ENCODE measurements around the gene RNF6.
A peak's percentile ranks its signal among the peaks of the same experiment; 100 is the strongest.

RNF6 gene

DNA sequence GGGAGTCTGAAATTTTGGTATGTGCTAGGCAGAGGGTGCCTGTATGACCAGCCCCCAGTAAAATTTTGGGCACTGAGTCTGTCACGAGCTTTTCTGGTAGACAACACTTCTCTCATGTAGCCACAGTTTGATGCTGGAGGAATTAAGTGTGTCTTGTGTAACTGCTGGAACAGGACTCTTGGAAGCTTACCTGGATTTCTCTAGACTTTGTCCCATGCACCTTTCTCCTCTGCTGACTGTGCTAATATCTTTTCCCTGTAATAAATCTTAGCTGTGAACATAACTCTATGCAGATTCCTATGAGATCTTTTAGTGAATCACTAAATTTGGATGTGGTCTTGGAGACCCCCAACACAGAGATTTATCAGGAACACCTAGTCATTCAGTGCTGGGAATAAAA, 13.8 kb downstream of the RNF6 start:
- H3K4me3 ChIP-seq (ENCODE audit: low read depth, low read length): no peak overlapping the region
- H3K36me3 ChIP-seq: peaks cover 4% of the 10 kb centered on the region; the same call in 1 of the 2 replicates
- no peak for DNase-seq
- H3K9me3 ChIP-seq: no peaks in the 10 kb centered on the region
- H3K27me3 ChIP-seq: no peaks in the 10 kb centered on the region
- no peak for TF ChIP-seq CTCF (IDR thresholded peaks at IDR 0.05; ENCODE audit: low read depth, low read length)
- no peaks in the 10 kb centered on the region for H3K4me1 ChIP-seq

DNA sequence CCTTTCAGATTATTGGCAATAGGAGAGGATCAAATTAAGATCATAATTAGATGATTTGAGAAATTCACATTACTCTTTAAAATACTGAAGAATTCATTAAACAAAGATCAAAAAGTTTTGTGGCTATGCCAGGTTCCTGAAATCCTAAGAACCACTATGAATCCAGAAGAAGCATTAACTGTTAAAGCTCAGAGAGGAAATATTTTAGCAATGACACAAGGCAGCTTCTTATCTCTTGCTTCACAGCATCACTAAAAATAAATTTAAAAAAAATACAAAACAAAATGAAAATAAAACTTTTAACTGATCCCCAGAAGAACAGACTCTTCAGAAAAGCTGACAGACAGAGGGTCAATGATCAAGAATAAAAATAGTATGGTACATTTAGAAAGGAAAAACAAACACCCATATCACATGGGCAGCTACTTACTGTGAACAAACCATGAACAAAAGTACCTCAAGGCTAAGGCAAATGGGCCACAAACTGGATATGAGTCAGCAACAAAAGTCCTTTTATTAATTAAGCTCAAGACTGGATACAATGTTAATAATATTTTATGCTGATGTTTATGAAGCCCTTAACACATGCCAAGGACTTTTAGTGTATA, 19.6 kb downstream of the RNF6 start:
- Histone ChIP-seq H3K4me3 (ENCODE audit: low read depth, low read length) (no peak overlapping the region), H3K27me3 (no peaks in the 10 kb centered on the region), H3K4me1 (no peaks in the 10 kb centered on the region), H3K36me3 (no peaks in the 10 kb centered on the region), H3K9me3 (no peaks in the 10 kb centered on the region)
- DNase-seq: no peak
- TF ChIP-seq CTCF (IDR thresholded peaks at IDR 0.05; ENCODE audit: low read depth, low read length): no peak

- no peak for DNase-seq
- Histone ChIP-seq H3K4me1 (no peaks in the 10 kb centered on the region), H3K9me3 (no peaks in the 10 kb centered on the region), H3K4me3 (ENCODE audit: low read depth, low read length) (no peak overlapping the region), H3K27me3 (no peaks in the 10 kb centered on the region), H3K36me3 (no peaks in the 10 kb centered on the region)
- TF ChIP-seq CTCF (IDR thresholded peaks at IDR 0.05; ENCODE audit: low read depth, low read length): no peak
These were observed 21.3 kb downstream of the RNF6 start for GRCh38 chr13:26200811-26201210.

DNA sequence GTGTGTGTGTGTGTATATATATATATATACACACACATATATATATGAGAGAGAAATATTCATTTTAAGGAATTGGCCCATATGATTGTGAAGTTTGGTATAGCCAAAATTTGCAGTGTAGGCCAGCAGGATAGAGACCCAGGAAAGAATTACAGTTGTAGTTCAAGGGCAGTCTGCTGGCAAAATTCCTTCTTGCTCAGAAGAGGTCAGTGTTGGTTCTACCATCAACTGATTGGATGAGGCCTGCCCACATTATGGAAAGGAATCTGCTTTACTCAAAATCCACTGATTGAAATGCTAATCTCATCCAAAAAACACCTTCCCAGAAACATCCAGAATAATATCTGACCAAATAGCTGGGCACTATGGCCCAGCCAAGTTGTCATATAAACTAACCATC, 24.0 kb downstream of the RNF6 start:
- no peak for TF ChIP-seq CTCF (IDR thresholded peaks at IDR 0.05; ENCODE audit: low read depth, low read length)
- no peaks in the 10 kb centered on the region for H3K36me3 ChIP-seq
- H3K9me3 ChIP-seq: no peaks in the 10 kb centered on the region
- no peaks in the 10 kb centered on the region for H3K4me1 ChIP-seq
- DNase-seq: no peak
- no peak overlapping the region for H3K4me3 ChIP-seq (ENCODE audit: low read depth, low read length)
- no peaks in the 10 kb centered on the region for H3K27me3 ChIP-seq

DNA sequence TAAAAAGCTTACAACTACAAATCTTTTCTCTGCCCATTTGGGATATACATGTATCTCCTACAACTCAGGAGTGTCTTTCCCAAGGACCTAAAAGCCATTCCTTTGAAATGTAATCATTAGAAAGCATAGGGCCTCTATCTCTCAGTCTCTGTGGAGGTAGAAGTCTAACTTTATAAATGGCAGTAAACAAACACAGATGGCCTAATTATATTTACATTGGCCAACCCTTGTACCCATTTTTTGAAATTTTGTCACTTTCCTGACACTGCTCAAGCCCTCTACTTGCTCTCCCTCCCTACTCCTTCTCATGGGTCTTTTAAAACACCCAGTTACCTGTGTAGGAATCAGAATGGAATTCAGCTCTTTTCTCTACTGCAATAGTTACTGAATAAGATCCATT, 24.8 kb downstream of the RNF6 start:
- DNase-seq: no peak
- Histone ChIP-seq H3K36me3 (no peaks in the 10 kb centered on the region), H3K4me1 (no peaks in the 10 kb centered on the region), H3K4me3 (ENCODE audit: low read depth, low read length) (no peak overlapping the region), H3K9me3 (no peaks in the 10 kb centered on the region; the same call in 1 of the 2 replicates), H3K27me3 (no peaks in the 10 kb centered on the region)
- no peak for TF ChIP-seq CTCF (IDR thresholded peaks at IDR 0.05; ENCODE audit: low read depth, low read length)

DNA sequence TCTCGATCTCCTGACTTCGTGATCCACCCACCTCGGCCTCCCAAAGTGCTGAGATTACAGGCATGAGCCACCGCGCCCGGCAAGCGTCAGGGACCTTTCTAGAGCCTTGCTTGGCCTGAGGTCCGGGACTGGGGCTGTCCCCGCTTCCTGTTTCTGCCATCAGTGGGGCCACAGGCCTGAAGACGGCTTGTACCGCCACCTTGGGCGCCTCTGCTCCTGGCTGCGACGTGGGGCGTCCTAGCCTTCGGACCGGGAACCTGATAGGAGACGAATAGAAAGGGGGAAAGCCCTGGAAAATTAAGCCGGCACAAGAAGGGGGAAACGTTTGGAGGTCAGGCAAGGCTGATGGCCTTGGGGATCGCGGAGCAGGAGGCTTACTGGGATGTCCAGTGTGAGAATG, 35.1 kb downstream of the RNF6 start:
- Histone ChIP-seq H3K9me3 (no peaks in the 10 kb centered on the region), H3K27me3 (no peaks in the 10 kb centered on the region; the same call in 1 of the 2 replicates), H3K4me3 (ENCODE audit: low read depth, low read length) (peak overlapping the region; percentile 60), H3K4me1 (no peaks in the 10 kb centered on the region), H3K36me3 (no peaks in the 10 kb centered on the region)
- no peak for DNase-seq
- TF ChIP-seq CTCF (IDR thresholded peaks at IDR 0.05; ENCODE audit: low read depth, low read length): no peak
